HG02763 (cell line): Measurements from ENCODE around the gene CCDC85A.
"Not testable (repeated sequence)": the region's sequence is repeated elsewhere in the genome, so short reads cannot be mapped to it uniquely, and the experiment has no call there.

Experiments
- ATAC-seq: cut with Tn5 transposase; IDR thresholded peaks from one replicate; pipeline ENCODE4 v1.9.1; 2021; ENCODE audit warnings: mild to moderate bottlenecking, moderate library complexity; ENCODE audit not compliant: unreplicated experiment

The CCDC85A gene

DNA sequence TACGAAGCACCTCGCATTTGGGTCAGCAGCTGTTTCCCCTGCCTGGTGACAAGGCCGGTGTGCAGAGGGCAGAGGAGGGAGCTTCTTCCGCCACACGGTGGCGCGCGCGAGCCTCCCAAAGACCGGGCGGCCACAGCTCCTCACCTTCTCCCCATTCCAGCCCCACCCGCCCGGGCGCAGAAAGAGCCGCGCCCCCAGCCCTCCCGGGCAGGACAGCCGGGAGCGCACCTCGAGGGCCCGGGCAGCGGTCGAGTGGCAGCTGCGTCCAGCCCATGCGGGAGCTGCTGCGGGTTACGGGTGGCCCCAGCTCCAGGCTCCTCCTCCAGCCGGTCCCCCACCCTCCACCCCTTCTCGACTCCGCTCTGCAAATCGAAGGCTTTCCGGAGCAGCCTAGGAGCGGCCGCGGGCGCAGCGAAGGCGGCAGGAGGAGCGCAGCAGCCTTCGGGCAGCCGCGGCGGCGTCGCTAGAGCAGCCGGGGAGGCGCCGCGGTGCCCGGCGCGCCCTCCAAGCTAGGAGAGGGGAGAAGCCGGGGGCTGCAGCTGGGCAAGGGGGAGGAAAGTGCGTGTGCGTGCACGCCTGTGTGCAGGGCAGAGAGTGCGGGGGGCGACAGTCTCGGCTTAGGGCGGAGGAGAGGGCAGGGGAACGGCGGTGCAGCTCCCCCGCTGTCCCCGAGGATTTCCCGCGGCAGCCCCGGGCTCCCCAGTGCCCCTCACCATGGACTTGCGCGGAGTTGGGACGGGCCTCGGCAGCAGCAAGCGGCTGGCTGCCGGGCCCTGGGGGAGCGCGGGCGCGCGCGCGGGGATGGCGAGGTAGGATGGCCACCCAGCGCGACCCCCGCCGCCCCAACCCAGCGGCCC, at the start of gene CCDC85A:
Gene CCDC85A, plus strand, starts transcription at position 348 of the 857 bp plus-strand sequence. CDS start 635 bp downstream, outside the sequence.
- peak; percentile 97 for ATAC-seq

DNA sequence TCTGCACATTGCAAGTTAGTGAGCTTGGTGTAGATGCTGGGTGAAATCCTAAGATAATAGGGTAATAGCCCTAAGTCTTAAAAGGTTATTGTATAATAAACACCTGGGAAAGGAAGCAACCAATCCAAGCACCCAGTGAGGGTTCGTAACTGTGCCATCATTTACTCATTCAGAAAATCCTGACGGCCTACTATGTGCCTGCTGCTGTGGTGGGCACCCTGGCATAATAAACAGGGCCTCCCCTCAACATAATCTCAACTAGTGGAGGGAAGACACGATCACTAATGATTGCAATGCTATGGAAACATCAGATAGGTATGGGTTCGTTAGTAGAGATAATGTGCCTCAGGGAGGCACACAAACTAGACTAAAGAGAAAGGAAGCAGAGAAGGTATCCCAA, 48.9 kb upstream of the CCDC85A start:
- no peak for ATAC-seq

- ATAC-seq: not testable (repeated sequence)
These were observed 41.2 kb upstream of the CCDC85A start for GRCh38 chr2:56142497-56143061.

- no peak for ATAC-seq
These were observed 35.9 kb upstream of the CCDC85A start for GRCh38 chr2:56147907-56148306.

DNA sequence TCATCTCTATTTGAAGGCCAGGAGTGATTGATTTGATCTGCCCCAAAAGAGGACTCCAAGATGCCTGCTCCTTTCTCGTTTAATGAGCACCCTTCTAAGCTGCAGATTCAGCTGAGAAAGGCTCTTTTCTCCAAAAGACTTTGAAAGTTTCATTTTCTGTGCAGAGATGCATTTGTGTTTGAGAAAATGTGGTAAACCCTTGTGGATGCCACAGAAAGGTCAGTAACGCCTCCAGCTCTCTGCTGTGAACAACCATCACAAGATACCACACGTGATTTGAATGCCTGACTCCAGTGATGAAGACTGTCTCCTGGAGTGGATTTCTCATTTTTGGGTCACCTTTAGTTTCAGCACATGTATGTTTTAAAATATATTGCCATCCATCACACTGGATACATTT, 35.0 kb upstream of the CCDC85A start:
- no peak for ATAC-seq

DNA sequence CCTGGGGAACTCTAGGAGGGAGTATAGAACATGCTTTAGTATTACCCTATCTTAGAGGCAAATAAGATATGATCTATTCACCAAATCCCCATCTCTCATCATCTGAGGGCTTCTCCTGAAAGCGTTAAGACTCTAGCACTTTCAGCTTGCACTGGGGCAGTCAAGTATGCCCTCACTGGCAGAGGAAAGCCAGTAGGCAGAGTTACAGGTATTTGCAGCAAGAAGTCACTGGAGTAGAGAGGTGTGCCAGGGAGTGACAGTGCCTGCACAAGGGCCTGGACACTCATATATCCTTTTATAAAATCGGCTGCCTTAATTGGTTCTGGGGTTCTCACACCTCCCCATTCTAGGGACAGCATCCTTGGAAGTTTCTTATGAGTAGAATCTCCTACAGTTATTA, 31.9 kb upstream of the CCDC85A start:
- no peak for ATAC-seq

- ATAC-seq: no peak
These were observed 28.6 kb upstream of the CCDC85A start for GRCh38 chr2:56155188-56155587.

DNA sequence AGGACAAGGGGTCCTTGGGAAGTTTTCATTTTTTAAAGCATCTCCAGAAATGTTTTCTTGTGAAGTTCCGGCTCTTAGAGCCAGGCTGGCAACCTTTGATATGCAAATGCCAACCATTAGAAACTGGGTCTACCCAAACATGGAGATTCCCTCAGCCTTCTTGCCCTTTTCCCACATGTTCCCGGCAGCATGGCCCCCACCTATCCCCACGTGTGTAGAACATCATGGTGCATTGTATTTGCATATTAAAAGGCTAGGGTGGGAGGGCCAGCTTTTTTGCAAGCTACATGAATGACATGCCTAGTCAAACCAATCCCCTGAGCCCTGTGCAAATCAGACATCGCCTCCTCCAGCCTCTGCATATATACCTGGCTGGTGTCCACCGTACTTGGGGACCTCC, 23.9 kb upstream of the CCDC85A start:
- not testable (repeated sequence) for ATAC-seq

DNA sequence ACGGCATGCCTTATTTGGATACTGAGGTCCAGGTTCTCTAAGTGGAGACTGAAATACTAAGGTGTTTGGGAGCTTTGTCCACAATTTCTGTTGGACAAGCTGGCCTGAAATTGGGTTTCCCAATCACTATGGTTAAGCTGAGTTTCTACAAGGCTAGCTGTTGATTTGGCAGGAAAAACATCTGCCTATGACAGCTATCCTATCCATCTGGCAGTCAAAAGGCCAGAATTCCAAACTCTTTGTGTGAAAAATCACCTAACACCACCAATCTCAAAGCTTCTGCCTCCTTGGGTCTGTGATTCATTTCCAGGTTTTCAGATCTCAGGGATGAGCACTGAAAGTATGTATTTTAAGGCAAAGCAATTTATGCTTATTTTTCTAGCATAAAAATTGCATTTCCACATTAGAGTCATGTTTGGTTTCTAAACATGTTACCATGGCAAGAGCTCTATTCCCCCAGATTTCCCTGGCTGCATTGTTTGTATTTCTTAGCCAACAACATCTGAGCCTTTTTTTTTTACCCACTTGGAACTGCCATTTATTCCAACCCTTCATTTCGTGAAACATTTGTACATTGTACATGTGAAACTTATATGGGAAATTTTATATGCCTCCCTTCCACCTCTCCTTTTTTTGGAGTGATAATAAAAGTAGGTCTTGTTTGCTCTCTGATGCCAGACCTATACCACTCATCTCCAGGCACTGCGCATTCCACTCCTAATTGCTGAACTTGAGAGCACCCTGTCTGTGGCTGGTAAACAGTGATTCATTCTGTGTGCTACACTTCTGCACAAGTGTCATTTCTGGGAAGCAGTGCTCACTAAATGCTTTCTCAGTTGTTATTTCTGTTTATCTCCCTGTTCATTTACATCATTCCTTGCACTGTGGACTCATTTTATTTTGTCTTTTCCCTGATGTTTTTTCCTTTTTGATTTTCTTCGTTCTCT, 15.9 kb upstream of the CCDC85A start:
- ATAC-seq: no peak

DNA sequence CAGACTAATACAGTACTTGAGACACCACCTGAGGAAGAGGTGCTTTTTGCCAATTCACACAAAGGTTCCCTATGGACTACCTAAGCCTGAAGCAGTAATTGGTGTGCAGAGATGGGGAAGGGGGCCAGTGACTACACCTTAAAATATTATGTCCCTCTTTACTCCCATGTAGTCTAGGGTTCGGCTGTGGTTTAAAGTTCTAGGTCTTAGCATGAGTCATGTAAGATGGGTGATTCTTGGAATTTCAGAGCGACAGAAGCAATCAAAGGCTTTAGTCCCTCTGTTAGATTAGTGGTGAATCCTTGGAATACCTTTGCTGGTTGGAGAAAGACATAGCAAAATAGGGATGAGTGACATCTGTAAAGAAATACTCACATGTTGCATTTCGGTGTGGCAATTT, 14.3 kb upstream of the CCDC85A start:
- no peak for ATAC-seq

- ATAC-seq: no peak
These were observed 13.3 kb upstream of the CCDC85A start for GRCh38 chr2:56170504-56170903.

DNA sequence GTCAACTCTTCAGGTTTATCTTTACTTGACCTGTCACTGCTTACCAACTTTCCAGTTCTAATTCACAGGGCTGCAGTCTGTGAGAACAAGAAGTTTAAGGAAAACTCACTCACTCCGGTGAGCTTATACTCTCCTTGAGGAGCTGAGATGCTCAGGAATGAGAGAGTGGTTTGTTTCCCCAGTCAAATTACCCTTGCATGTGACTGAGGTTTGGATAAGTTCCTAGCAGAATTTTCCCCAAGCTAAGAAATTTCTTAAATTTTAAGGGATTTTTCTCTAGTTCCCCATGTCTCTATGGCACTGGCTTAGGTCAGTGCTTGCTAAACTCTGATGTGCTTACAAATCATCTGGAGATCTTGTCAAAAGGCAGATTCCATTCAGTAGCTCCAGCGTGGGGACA, 12.8 kb upstream of the CCDC85A start:
- ATAC-seq: no peak

DNA sequence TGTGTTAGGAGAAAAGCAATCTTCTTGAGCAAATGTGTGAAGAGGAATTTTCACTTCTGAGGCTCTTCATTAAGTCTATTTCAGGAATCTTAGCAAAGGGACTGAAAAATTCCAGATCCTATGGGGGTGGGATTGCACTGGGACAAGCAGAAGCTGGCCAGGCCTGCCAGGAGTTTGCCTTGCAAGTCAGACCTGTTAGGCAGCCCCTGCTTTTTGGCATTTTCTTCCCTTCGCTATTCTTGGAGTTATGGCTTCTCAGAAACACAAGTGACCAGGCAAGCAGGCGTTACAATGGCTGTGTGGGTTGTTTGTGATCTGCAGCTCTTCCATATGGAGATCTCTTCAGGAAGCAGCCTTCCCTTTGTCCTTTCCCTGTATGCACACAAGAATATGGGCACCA, 8.0 kb upstream of the CCDC85A start:
- ATAC-seq: no peak

- ATAC-seq: peak; percentile 75
These were observed 6.2 kb upstream of the CCDC85A start for GRCh38 chr2:56177420-56178220.

GRCh38 chr2:56179931-56180330, 3.9 kb upstream of the CCDC85A start:
- ATAC-seq: no peak

DNA sequence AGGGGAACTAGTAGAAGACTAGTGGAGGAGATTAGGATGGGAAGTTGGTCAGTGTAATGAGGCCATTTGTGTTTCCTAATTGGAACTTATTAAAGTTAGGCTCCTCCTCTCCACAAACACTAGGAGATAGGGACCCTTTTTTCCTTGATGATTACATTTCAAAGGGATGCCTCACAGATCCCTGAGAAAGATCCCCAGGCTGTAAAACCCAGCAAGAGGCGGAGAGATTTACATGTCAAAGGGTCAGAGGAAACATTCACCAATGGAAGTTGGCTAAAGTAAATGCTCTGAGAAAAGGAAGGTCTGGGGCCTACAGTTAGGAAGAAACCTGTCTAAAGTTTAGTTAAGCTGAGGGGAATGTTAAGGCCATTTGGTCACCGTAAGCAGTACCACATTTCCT, 1.4 kb upstream of the CCDC85A start:
- ATAC-seq: no peak

GRCh38 chr2:56184500-56185011, 766 bp downstream of the CCDC85A start:
- no peak for ATAC-seq

GRCh38 chr2:56185101-56185581, 1.4 kb downstream of the CCDC85A start:
- ATAC-seq: no peak

DNA sequence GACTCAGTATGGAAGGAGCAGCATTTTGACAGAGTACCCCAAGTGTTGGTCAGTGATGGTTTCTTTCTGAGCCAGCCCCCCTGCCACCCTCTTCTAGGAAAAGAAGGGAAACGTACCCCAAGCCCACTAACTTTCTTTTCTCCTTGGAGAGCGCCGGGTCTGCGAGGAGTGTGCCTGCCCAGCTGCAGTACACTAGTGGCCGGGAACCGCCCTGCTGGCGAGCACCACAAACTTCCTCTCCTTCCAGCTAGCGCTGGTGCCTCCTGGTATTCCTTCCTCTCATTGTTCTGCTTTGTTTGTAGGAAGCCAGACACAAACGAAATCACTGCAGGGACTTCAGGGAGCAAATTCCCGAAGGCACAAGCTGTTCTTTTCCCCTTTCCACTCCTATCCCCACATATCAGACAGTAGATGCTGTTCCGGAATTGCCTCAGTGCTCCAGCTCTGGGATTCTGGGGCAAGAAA, 1.8 kb downstream of the CCDC85A start:
- ATAC-seq: no peak

DNA sequence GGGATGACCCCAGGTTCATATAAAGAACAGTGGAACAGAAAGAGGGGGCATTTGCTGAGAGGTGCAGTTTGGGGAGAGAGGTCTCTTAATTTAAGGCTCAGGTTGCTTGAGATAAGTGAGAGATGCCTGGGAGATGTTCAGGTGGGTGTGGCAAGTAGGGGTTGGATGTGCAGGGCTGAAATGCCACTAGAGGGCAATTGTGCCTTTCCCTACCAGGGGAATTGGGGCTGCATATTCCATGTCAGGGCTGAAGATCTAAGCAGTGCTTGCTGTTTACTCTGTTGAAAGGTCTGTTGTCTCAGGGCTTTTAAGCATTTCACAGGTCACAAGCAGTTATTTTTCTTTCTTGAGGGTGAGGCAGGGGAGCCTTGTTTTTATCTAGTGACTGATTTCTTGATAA, 7.8 kb downstream of the CCDC85A start:
- no peak for ATAC-seq
